Left ventricle myocardium superior (tissue), 1 donor: ENCODE data around the gene ITGA1. TPM values are rescaled to one million over a fixed set of nuclear protein-coding genes. Genes with fewer than 3 reads are reported as not detected.
A peak's percentile ranks its signal among the peaks of the same experiment; 100 is the strongest.
"Not testable (repeated sequence)": the region's sequence is repeated elsewhere in the genome, so short reads cannot be mapped to it uniquely, and the experiment has no call there.

Source experiments
- ATAC-seq: fragments of 200-7000 bp; cut with Tn5 transposase; one replicate; pipeline ENCODE4 v1.9.1; 2020; ENCODE audit warnings: mild to moderate bottlenecking, moderate library complexity
- DNase-seq: peaks from one replicate; pipeline ENCODE4 v3.0.0-alpha.2; 2020
- intact Hi-C: fragments of 100-400 bp; cut with micrococcal nuclease; formaldehyde crosslinking; loops from one replicate; pipeline ENCODE4 v1.11.0; 2022
- total RNA-seq: library from RNA; stranded (reverse); fragmentation: NEBNext Ultra II Directional; extraction: Animal tissue kit (Norgen Biotek cat#: 25700); gene quantifications from one replicate; pipeline ENCODE4 v1.2.1, GENCODE V29; 2021
- donor health status: DM: no; HTN: yes; CAD: no; lungs with severe emphysema.

Gene ITGA1
- total RNA-seq, 1 donor from 2014 or later: 29.2 TPM

- intact Hi-C loops: no loop called here
- DNase-seq (no peak), ATAC-seq (no peak)
These were observed 54.4 kb downstream of the ITGA1 start for GRCh38 chr5:52842111-52842510.

GRCh38 chr5:52844885-52845284 lies 57.2 kb downstream of the ITGA1 start:
- intact Hi-C loops: no loop called here
- ATAC-seq (no peak), DNase-seq (no peak)

- intact Hi-C loops: no loop called here
- ATAC-seq: no peak
These were observed 58.6 kb downstream of the ITGA1 start for GRCh38 chr5:52846182-52846842.

GRCh38 chr5:52848688-52849087 lies 61.0 kb downstream of the ITGA1 start:
- ATAC-seq, intact Hi-C loops, DNase-seq: not testable (repeated sequence)

More at GRCh38 chr5:52846182-52846842, 58.6 kb downstream of the ITGA1 start:
- DNase-seq: no peak

- intact Hi-C loops: no loop called here
- ATAC-seq: no peak
These were observed 61.8 kb downstream of the ITGA1 start for GRCh38 chr5:52849544-52849943.

GRCh38 chr5:52853650-52854049 lies 65.9 kb downstream of the ITGA1 start:
- intact Hi-C loops: no loop called here
- DNase-seq (no peak), ATAC-seq (no peak)

More at GRCh38 chr5:52849544-52849943, 61.8 kb downstream of the ITGA1 start:
- DNase-seq: no peak

- DNase-seq (no peak), ATAC-seq (no peak)
- intact Hi-C loops: no loop called here
These were observed 66.6 kb downstream of the ITGA1 start for GRCh38 chr5:52854301-52854700.

GRCh38 chr5:52854949-52855348 lies 67.2 kb downstream of the ITGA1 start:
- ATAC-seq (no peak), DNase-seq (no peak)
- intact Hi-C loops: no loop called here

DNA sequence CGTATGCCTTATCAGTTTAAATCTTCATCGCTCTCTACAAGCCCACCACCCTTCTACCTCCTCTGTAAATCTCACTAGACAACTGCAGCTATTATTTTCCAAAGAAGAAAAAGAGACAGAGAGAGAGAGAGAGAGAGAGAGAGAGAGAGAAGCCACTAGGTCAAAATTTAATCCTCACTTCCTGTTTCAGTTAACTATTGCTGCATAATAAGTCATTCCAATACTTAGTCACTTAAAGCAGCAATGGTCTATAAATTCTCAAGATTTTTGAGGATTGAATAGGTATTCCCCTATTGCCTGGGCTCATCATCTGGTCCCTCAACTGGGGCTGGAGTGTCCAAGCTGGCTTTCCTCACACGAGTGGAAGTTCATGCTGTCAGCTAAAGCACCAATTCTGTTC lies 68.8 kb downstream of the ITGA1 start:
- ATAC-seq (no peak), DNase-seq (no peak)
- intact Hi-C loops: no loop called here

GRCh38 chr5:52859628-52860027 lies 71.9 kb downstream of the ITGA1 start:
- no peak for DNase-seq
- intact Hi-C loops: no loop called here
- no peak for ATAC-seq

GRCh38 chr5:52861368-52861767 lies 73.7 kb downstream of the ITGA1 start:
- intact Hi-C loops: no loop called here
- ATAC-seq (no peak), DNase-seq (no peak)

- no peak for DNase-seq
- intact Hi-C loops: no loop called here
- ATAC-seq: no peak
These were observed 76.1 kb downstream of the ITGA1 start for GRCh38 chr5:52863715-52864290.

- ATAC-seq (peak; percentile 38), DNase-seq (no peak)
- intact Hi-C loops: no loop called here
These were observed 76.7 kb downstream of the ITGA1 start for GRCh38 chr5:52864371-52864770.

DNA sequence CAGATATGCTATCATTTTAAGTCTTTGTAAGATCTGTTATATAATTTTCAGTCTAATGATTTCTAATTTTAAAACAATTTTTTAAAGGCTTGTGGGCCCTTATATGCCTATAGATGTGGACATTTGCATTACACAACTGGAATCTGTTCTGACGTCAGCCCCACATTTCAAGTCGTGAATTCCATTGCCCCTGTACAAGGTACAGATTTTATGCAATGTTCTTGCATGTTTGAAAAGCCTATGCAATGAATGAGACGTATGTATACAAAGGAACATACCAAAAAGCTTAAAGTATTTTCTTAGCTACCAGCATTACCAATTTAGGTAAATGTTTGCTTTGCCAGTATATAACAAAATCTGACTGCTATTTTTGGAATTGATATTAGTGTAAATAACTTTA lies 77.2 kb downstream of the ITGA1 start:
- intact Hi-C loops: no loop called here
- DNase-seq (no peak), ATAC-seq (no peak)

DNA sequence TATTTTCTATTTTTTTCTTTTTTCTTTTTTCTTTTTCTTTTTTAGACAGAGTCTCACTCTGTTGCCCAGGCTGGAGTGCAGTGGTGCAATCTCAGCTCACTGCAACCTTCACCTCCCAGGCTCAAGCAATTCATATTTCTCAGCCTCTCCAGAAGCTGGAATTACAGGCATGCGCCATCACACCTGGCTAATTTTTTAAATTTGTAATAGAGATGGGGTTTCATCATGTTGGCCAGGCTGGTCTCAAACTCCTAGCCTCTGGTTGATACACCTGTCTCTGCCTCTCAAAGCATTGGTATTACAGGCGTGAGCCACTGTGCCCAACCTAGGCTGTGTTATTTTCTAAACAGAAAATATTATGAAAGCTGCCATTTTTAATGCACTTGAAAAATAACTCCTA lies 78.3 kb downstream of the ITGA1 start:
- ATAC-seq, intact Hi-C loops, DNase-seq: not testable (repeated sequence)

- no peak for DNase-seq
- intact Hi-C loops: no loop called here
- ATAC-seq: no peak
These were observed 80.1 kb downstream of the ITGA1 start for GRCh38 chr5:52867809-52868208.

DNA sequence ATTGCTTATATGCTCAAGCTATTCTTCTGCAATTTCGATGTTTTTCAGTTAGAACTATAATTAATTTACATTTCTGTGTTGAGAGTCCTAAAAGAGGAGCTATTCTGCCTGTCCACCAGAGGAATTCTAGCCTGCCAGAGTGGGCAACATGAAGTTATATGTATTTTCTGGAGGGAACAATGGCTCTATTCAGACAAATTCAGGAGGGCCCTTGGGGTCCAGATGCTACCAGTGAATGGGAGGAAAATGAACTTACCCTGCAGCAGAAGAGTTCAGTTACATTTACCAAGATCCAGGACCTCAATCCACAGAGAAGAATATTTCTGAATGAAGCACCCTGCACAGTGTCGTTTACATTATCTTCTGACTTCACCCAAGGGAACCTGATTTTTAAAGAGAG lies 80.7 kb downstream of the ITGA1 start:
- no peak for ATAC-seq
- no peak for DNase-seq
- intact Hi-C loops: no loop called here

GRCh38 chr5:52869391-52869790 lies 81.7 kb downstream of the ITGA1 start:
- intact Hi-C loops: no loop called here
- no peak for ATAC-seq
- no peak for DNase-seq

DNA sequence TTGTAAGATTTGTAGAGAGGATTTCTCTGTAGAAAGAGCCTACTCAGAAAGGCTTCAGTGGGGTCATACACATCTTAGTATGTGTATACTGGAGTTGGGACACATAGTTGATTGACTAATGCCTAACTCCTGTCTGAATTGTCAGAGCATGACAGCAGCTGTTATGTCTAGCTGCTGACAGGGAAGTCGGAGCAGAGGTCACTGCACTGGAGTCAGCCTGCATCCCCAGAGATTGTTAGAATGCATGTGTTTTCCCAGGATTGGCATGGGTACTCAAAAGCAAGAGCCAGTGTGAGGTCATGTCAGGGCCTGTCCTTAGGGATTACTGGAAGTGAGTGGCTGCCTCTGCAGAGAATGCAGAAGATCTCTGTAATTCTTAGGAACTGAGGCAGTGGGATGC lies 82.7 kb downstream of the ITGA1 start:
- intact Hi-C loops: no loop called here
- no peak for DNase-seq
- ATAC-seq: peak; percentile 61

- DNase-seq: no peak
- intact Hi-C loops: no loop called here
- peak; percentile 13 for ATAC-seq
These were observed 88.1 kb downstream of the ITGA1 start for GRCh38 chr5:52875827-52876226.

GRCh38 chr5:52876456-52876855 lies 88.7 kb downstream of the ITGA1 start:
- ATAC-seq: peak; percentile 18
- intact Hi-C loops: no loop called here
- no peak for DNase-seq
